ENCODE results near the gene PTBP3.
A peak's percentile ranks its signal among the peaks of the same experiment; 100 is the strongest.

The PTBP3 gene

DNA sequence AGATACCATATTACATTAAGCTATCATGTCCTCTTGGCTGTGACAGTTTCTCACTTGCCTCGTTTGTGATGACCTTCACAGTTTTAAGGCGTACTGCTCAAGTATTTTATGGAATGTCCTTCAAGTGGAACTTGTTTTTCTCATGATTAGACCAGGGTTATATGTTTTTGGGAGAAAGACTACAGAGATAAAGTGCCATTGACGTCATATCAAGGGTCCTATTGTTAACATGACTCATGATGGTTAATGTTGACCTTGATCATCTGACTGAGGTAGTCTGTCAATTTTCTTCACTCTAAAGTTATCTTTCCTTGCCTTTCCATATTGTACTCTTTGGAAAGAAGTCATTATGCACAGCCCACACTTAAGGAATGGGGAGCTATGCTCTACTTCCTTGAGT, 17.8 kb upstream of the PTBP3 start:
- H3K36me3 ChIP-seq (replicated peaks; ENCODE audit: insufficient read depth, low read length), result no peaks in the 10 kb centered on the region
- no peaks in the 10 kb centered on the region for H3K9me2 ChIP-seq (replicated peaks; ENCODE audit: insufficient read depth, low read length)
- H3K4me1 ChIP-seq (ENCODE audit: low read length), result peaks cover 5% of the 10 kb centered on the region; the same call in 1 of the 2 replicates
- H3K27ac ChIP-seq (ENCODE audit: low read length), result no peak overlapping the region
- H3F3A ChIP-seq (ENCODE audit: insufficient read depth, low read length), result no peaks in the 10 kb centered on the region
- H3K27me3 ChIP-seq (replicated peaks; ENCODE audit: insufficient read depth, low read length), result no peaks in the 10 kb centered on the region
- H2AFZ ChIP-seq (ENCODE audit: low read length), result no peak overlapping the region
- no peaks in the 10 kb centered on the region for H3K79me2 ChIP-seq (ENCODE audit: low read length)
- no peak for DNase-seq
- no peak overlapping the region for H3K4me3 ChIP-seq (ENCODE audit: low read length)
- H4K20me1 ChIP-seq (ENCODE audit: insufficient read depth, low read length), result no peaks in the 10 kb centered on the region
- no peak overlapping the region for H3K9ac ChIP-seq (ENCODE audit: low read length)
- no peak overlapping the region for H3K4me2 ChIP-seq (ENCODE audit: low read depth, low read length)
- TF ChIP-seq CTCF (IDR thresholded peaks at IDR 0.05; ENCODE audit: low read length), result no peak
- TF ChIP-seq EZH2phosphoT487 (IDR thresholded peaks at IDR 0.05; ENCODE audit: low read length), result no peak
- TF ChIP-seq EZH2 (optimal IDR thresholded peaks at IDR 0.05; ENCODE audit: low read depth, low read length), result no peak
- no peaks in the 10 kb centered on the region for H3K9me3 ChIP-seq (replicated peaks; ENCODE audit: insufficient read depth, low read length)

GRCh38 chr9:112349008-112349333, 15.6 kb upstream of the PTBP3 start:
- H3K27ac ChIP-seq (ENCODE audit: low read length), result no peak overlapping the region
- peak overlapping the region; percentile 81 for H2AFZ ChIP-seq (ENCODE audit: low read length)
- H3F3A ChIP-seq (ENCODE audit: insufficient read depth, low read length), result no peaks in the 10 kb centered on the region
- no peaks in the 10 kb centered on the region for H4K20me1 ChIP-seq (ENCODE audit: insufficient read depth, low read length)
- peak overlapping the region; percentile 61 for H3K4me2 ChIP-seq (ENCODE audit: low read depth, low read length)
- no peaks in the 10 kb centered on the region for H3K79me2 ChIP-seq (ENCODE audit: low read length)
- no peak for TF ChIP-seq EZH2 (optimal IDR thresholded peaks at IDR 0.05; ENCODE audit: low read depth, low read length)
- no peak for TF ChIP-seq EZH2phosphoT487 (IDR thresholded peaks at IDR 0.05; ENCODE audit: low read length)
- no peak for TF ChIP-seq CTCF (IDR thresholded peaks at IDR 0.05; ENCODE audit: low read length)
- H3K4me3 ChIP-seq (ENCODE audit: low read length), result peak overlapping the region; percentile 49; the same call in 1 of the 2 replicates
- H3K9me3 ChIP-seq (replicated peaks; ENCODE audit: insufficient read depth, low read length), result no peaks in the 10 kb centered on the region
- peaks cover 5% of the 10 kb centered on the region; the same call in 1 of the 2 replicates for H3K4me1 ChIP-seq (ENCODE audit: low read length)
- no peaks in the 10 kb centered on the region for H3K36me3 ChIP-seq (replicated peaks; ENCODE audit: insufficient read depth, low read length)
- H3K27me3 ChIP-seq (replicated peaks; ENCODE audit: insufficient read depth, low read length), result no peaks in the 10 kb centered on the region
- H3K9me2 ChIP-seq (replicated peaks; ENCODE audit: insufficient read depth, low read length), result no peaks in the 10 kb centered on the region
- peak overlapping the region; percentile 6; the same call in 1 of the 2 replicates for H3K9ac ChIP-seq (ENCODE audit: low read length)
- DNase-seq, result no peak

- H3K9me2 ChIP-seq (replicated peaks; ENCODE audit: insufficient read depth, low read length), result no peaks in the 10 kb centered on the region
- H3K4me1 ChIP-seq (ENCODE audit: low read length), result peaks cover 5% of the 10 kb centered on the region; the same call in 1 of the 2 replicates
- H3K9ac ChIP-seq (ENCODE audit: low read length), result peak overlapping the region; percentile 6; the same call in 1 of the 2 replicates
- H3F3A ChIP-seq (ENCODE audit: insufficient read depth, low read length), result no peaks in the 10 kb centered on the region
- H3K9me3 ChIP-seq (replicated peaks; ENCODE audit: insufficient read depth, low read length), result no peaks in the 10 kb centered on the region
- no peak overlapping the region for H3K27ac ChIP-seq (ENCODE audit: low read length)
- H3K27me3 ChIP-seq (replicated peaks; ENCODE audit: insufficient read depth, low read length), result no peaks in the 10 kb centered on the region
- no peaks in the 10 kb centered on the region for H3K36me3 ChIP-seq (replicated peaks; ENCODE audit: insufficient read depth, low read length)
- H3K79me2 ChIP-seq (ENCODE audit: low read length), result no peaks in the 10 kb centered on the region
- TF ChIP-seq EZH2 (optimal IDR thresholded peaks at IDR 0.05; ENCODE audit: low read depth, low read length) (no peak), EZH2phosphoT487 (IDR thresholded peaks at IDR 0.05; ENCODE audit: low read length) (no peak), CTCF (IDR thresholded peaks at IDR 0.05; ENCODE audit: low read length) (no peak)
- peak overlapping the region; percentile 49 for H3K4me3 ChIP-seq (ENCODE audit: low read length)
- H4K20me1 ChIP-seq (ENCODE audit: insufficient read depth, low read length), result no peaks in the 10 kb centered on the region
- peak overlapping the region; percentile 81 for H2AFZ ChIP-seq (ENCODE audit: low read length)
- peak; percentile 87 for DNase-seq
- H3K4me2 ChIP-seq (ENCODE audit: low read depth, low read length), result peak overlapping the region; percentile 61
Measured at GRCh38 chr9:112348257-112349007, 15.0 kb upstream of the PTBP3 start.

All from MM.1S (cell line).